GM23248 (cell line): Measurements from ENCODE around the gene VTI1A.

Experiments
- EZH2 ChIP-seq: fragments of 200-600 bp; sonication (generic); IDR thresholded peaks from 2 replicates; pipeline ENCODE4 v1.6.1; 2018; ENCODE audit warnings: antibody characterized with exemption, mild to moderate bottlenecking; ENCODE audit not compliant: insufficient read depth, poor library complexity, severe bottlenecking
- EZH2phosphoT487 ChIP-seq: fragments of 200-600 bp; sonication (generic); IDR thresholded peaks from 2 replicates; pipeline ENCODE4 v1.6.1; 2018; ENCODE audit warnings: antibody characterized with exemption, moderate library complexity, mild to moderate bottlenecking, low read depth; ENCODE audit not compliant: insufficient read depth

DNA sequence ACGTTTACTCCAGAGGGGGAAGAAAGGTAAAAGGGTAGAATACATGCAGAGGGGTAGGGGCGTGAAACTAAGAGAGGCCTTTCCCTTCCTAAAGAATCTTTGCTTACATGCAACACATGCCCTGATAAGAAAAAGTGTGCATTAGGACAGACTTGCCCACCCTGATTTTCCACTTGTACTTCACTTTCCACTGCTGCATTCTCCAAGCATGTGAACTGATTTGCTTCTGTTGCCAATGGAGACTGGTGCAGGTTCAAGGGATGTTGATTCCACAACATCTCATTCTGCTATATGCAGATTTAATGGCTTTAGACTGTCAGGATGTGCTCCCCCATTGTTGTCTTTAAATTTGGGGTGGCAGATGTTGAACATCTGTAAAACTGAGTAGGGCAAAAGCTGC, 265.5 kb downstream of the VTI1A start:
- TF ChIP-seq EZH2phosphoT487: no peak
- TF ChIP-seq EZH2: no peak
